Keratinocyte (primary cell): Measurements from ENCODE around the gene ADGRD1. TPM values are rescaled to one million over a fixed set of nuclear protein-coding genes. Genes with fewer than 3 reads are reported as not detected.

Experiments used
- DNase-seq: peaks from one replicate; pipeline ENCODE4 v3.0.0-alpha.2; 2011; ENCODE audit warnings: low read depth, missing footprints, low spot score
- FAIRE-seq: peaks from 2 replicates; lab custom pipeline; 2011; peaks lifted over from hg19 to GRCh38; lab: Jason Lieb, UNC
- H2AFZ ChIP-seq: 2 replicates; pipeline ENCODE4 v1.6.0; 2012; ENCODE audit warnings: low read length, control low read depth, inconsistent platforms; ENCODE audit not compliant: control insufficient read depth
- H3K27ac ChIP-seq: 2 replicates; pipeline ENCODE4 v1.5.1; 2011; ENCODE audit warnings: low read length; ENCODE audit not compliant: control insufficient read depth, insufficient read depth
- H3K27me3 ChIP-seq: 3 replicates; pipeline ENCODE4 v1.6.0; 2011; ENCODE audit warnings: low read length; ENCODE audit not compliant: control insufficient read depth, insufficient read depth; ENCODE audit errors: extremely low read depth
- H3K36me3 ChIP-seq, 2 experiments: 2 replicates in 1 of 2; 3 replicates in 1 of 2; pipeline ENCODE4 v1.5.1; 2011; ENCODE audit warnings: low read length in 2 of 2, mild to moderate bottlenecking in 1 of 2; ENCODE audit not compliant: control insufficient read depth in 2 of 2, insufficient read depth in 2 of 2; ENCODE audit errors: extremely low read depth in 1 of 2
- H3K4me1 ChIP-seq: 3 replicates; pipeline ENCODE4 v1.5.1; 2011; ENCODE audit warnings: low read length; ENCODE audit not compliant: control insufficient read depth, insufficient read depth; ENCODE audit errors: extremely low read depth
- H3K4me2 ChIP-seq: 3 replicates; pipeline ENCODE4 v1.6.0; 2011; ENCODE audit warnings: low read depth, low read length; ENCODE audit not compliant: control insufficient read depth, insufficient read depth; ENCODE audit errors: extremely low read depth
- H3K4me3 ChIP-seq, 3 experiments: fragments of 200-600 bp in 1 of 3; sonication (generic) in 1 of 3; 2 replicates in 2 of 3; 3 replicates in 1 of 3; pipeline ENCODE4 v1.5.1; 2011 to 2016; ENCODE audit warnings: low read length in 3 of 3, mild to moderate bottlenecking in 3 of 3, control low read depth in 2 of 3, inconsistent platforms in 1 of 3, low read depth in 1 of 3, mixed read lengths in 1 of 3, mixed run types in 1 of 3, moderate library complexity in 1 of 3; ENCODE audit not compliant: control insufficient read depth in 2 of 3, insufficient read depth in 2 of 3; ENCODE audit errors: extremely low read depth in 1 of 3
- H3K79me2 ChIP-seq: 2 replicates; pipeline ENCODE4 v1.6.0; 2012; ENCODE audit warnings: low read length; ENCODE audit not compliant: control insufficient read depth, insufficient read depth
- H3K9ac ChIP-seq: 3 replicates; pipeline ENCODE4 v1.6.0; 2011; ENCODE audit warnings: low read length; ENCODE audit not compliant: control insufficient read depth, insufficient read depth; ENCODE audit errors: extremely low read depth
- H3K9me1 ChIP-seq: 3 replicates; pipeline ENCODE4 v1.6.0; 2011; ENCODE audit warnings: low read length; ENCODE audit not compliant: control insufficient read depth, insufficient read depth; ENCODE audit errors: extremely low read depth
- H3K9me3 ChIP-seq: 2 replicates; pipeline ENCODE4 v1.5.1; 2012; ENCODE audit warnings: low read depth, low read length; ENCODE audit not compliant: control insufficient read depth
- H4K20me1 ChIP-seq: 3 replicates; pipeline ENCODE4 v1.6.0; 2011; ENCODE audit warnings: low read length; ENCODE audit not compliant: control insufficient read depth, insufficient read depth; ENCODE audit errors: extremely low read depth
- CTCF ChIP-seq, 3 experiments: IDR thresholded peaks in 1 of 3; conservative IDR thresholded peaks in 1 of 3; optimal IDR thresholded peaks in 1 of 3; 2 replicates in 2 of 3; 3 replicates in 1 of 3; pipeline versions ENCODE3 to v1.5.1; 2011; ENCODE audit warnings: low read length in 3 of 3, mild to moderate bottlenecking in 3 of 3, moderate library complexity in 2 of 3, control low read depth in 1 of 3, inconsistent platforms in 1 of 3; ENCODE audit not compliant: insufficient read depth in 2 of 3; ENCODE audit errors: extremely low read depth in 1 of 3
- EZH2 ChIP-seq: IDR thresholded peaks from one replicate; pipeline ENCODE4 v1.6.1; 2012; ENCODE audit warnings: inconsistent platforms, mild to moderate bottlenecking, low read length, moderate library complexity
- dilution Hi-C: fragments of 300-500 bp; cut with MboI; formaldehyde crosslinking; loops from one replicate; pipeline ENCODE4 v1.7.0; 2020; ENCODE audit warnings: low sequenced_read_pairs; ENCODE audit not compliant: extremely low pct_ligation_motif_present
- polyA plus RNA-seq, 5 experiments: library from polyadenylated mRNA; depleted of rRNA in 3 of 5; stranded (reverse) in 3 of 5; stranded (forward) in 1 of 5; unstranded in 1 of 5; fragments of >200 nt; gene quantifications; 1 replicate in 1 of 5; 2 replicates in 3 of 5; 3 replicates in 1 of 5; pipeline versions ENCODE4 v1.2.1 to v1.2.3, GENCODE V29; 2011 to 2012; ENCODE audit warnings: missing spikeins in 2 of 5, low read depth in 1 of 5, low replicate concordance in 1 of 5

Gene ADGRD1
- polyA plus RNA-seq, 1 donor (not counting 4 experiments of a cell fraction or from before 2014, with no cell fraction given), result not detected

- H3K4me1 ChIP-seq, result no peaks in the 10 kb centered on the region
- H3K79me2 ChIP-seq, result no peaks in the 10 kb centered on the region
- H2AFZ ChIP-seq, result no peak overlapping the region
- TF ChIP-seq EZH2 (no peak), CTCF (optimal IDR thresholded peaks at IDR 0.05 in 1 of 3, IDR thresholded peaks at IDR 0.05 in 1 of 3, conservative IDR thresholded peaks at IDR 0.05 in 1 of 3; ENCODE audit: extremely low read depth in 1 of 3, insufficient read depth in 2 of 3, low read length in 3 of 3) (no peak)
- H3K27ac ChIP-seq, result no peak overlapping the region
- H3K36me3 ChIP-seq, result no peaks in the 10 kb centered on the region
- H3K9me3 ChIP-seq, result no peaks in the 10 kb centered on the region
- DNase-seq (no peak), FAIRE-seq (no peak)
- dilution Hi-C loops, result no loop called here
- H4K20me1 ChIP-seq, result no peaks in the 10 kb centered on the region
- H3K4me2 ChIP-seq, result no peak overlapping the region
- no peaks in the 10 kb centered on the region for H3K9me1 ChIP-seq
- no peaks in the 10 kb centered on the region for H3K27me3 ChIP-seq
- H3K9ac ChIP-seq, result no peak overlapping the region
- no peak overlapping the region for H3K4me3 ChIP-seq
Observed at GRCh38 chr12:131057722-131058515, 104.2 kb downstream of the ADGRD1 start.

- no peak for TF ChIP-seq EZH2
- no peak for TF ChIP-seq CTCF (optimal IDR thresholded peaks at IDR 0.05 in 1 of 3, IDR thresholded peaks at IDR 0.05 in 1 of 3, conservative IDR thresholded peaks at IDR 0.05 in 1 of 3; ENCODE audit: extremely low read depth in 1 of 3, insufficient read depth in 2 of 3, low read length in 3 of 3)
- Histone ChIP-seq H3K4me3 (no peak overlapping the region), H3K36me3 (no peaks in the 10 kb centered on the region), H3K9ac (no peak overlapping the region), H4K20me1 (no peaks in the 10 kb centered on the region), H3K27me3 (no peaks in the 10 kb centered on the region), H3K4me1 (no peaks in the 10 kb centered on the region), H3K79me2 (no peaks in the 10 kb centered on the region), H3K9me1 (no peaks in the 10 kb centered on the region), H3K4me2 (no peak overlapping the region), H2AFZ (no peak overlapping the region), H3K9me3 (no peaks in the 10 kb centered on the region), H3K27ac (no peak overlapping the region)
- FAIRE-seq (no peak), DNase-seq (no peak)
- dilution Hi-C loops, result no loop called here
Observed at GRCh38 chr12:131058700-131059099, 105.0 kb downstream of the ADGRD1 start.
